H1 (cell line): ENCODE results near the gene KLHL29. TPM values are rescaled to one million over a fixed set of nuclear protein-coding genes. Genes with fewer than 3 reads are reported as not detected.
A peak's percentile ranks its signal among the peaks of the same experiment; 100 is the strongest.

Experiments used
- CTCF ChIA-PET: fragments of 300-600 bp; sonication (Branson Sonifier 250); formaldehyde crosslinking; loops from one replicate; lab custom pipeline; 2021; ENCODE audit not compliant: partially characterized antibody; lab: Charles Lee
- POLR2A ChIA-PET: fragments of 300-600 bp; sonication (Branson Sonifier 250); formaldehyde crosslinking; loops from one replicate; lab custom pipeline; 2021; ENCODE audit warnings: inconsistent platforms; ENCODE audit not compliant: partially characterized antibody; lab: Charles Lee
- DNase-seq, 2 experiments: peaks; one replicate each; pipeline versions ENCODE4 v3.0.0 to v3.0.0-alpha.2; 2010 to 2022; ENCODE audit warnings: low spot score in 2 of 2, low read depth in 1 of 2, mixed read lengths in 1 of 2
- FAIRE-seq: peaks from 2 replicates; lab custom pipeline; 2011; peaks lifted over from hg19 to GRCh38; lab: Jason Lieb, UNC
- H2AFZ ChIP-seq: 2 replicates; pipeline ENCODE4 v1.8.1; 2012; ENCODE audit warnings: low read length, inconsistent platforms
- H2AK5ac ChIP-seq: 2 replicates; pipeline ENCODE4 v1.6.1; 2013; ENCODE audit warnings: low read depth, low read length
- H2BK120ac ChIP-seq: replicated peaks from 2 replicates; pipeline ENCODE3; 2013; ENCODE audit warnings: low read depth, low read length, inconsistent platforms
- H2BK12ac ChIP-seq: 2 replicates; pipeline ENCODE4 v1.6.1; 2013; ENCODE audit warnings: low read depth, low read length
- H2BK15ac ChIP-seq: 2 replicates; pipeline ENCODE4 v1.6.1; 2013; ENCODE audit warnings: low read length
- H2BK20ac ChIP-seq: 2 replicates; pipeline ENCODE4 v1.6.1; 2013; ENCODE audit warnings: low read length
- H2BK5ac ChIP-seq: 2 replicates; pipeline ENCODE4 v1.6.1; 2013; ENCODE audit warnings: low read depth, low read length
- H3K14ac ChIP-seq: 2 replicates; pipeline ENCODE4 v1.6.1; 2013; ENCODE audit warnings: inconsistent platforms; ENCODE audit not compliant: insufficient read length
- H3K18ac ChIP-seq: 2 replicates; pipeline ENCODE4 v1.6.1; 2013; ENCODE audit warnings: low read length; ENCODE audit errors: extremely low read depth
- H3K23ac ChIP-seq: 2 replicates; pipeline ENCODE4 v1.6.1; 2013; ENCODE audit warnings: inconsistent platforms; ENCODE audit not compliant: insufficient read length
- H3K23me2 ChIP-seq: 2 replicates; pipeline ENCODE4 v1.6.1; 2013; ENCODE audit warnings: low read depth, low read length
- H3K27ac ChIP-seq: 2 replicates; pipeline ENCODE4 v1.6.1; 2011; ENCODE audit warnings: low read depth, low read length, inconsistent platforms
- H3K27me3 ChIP-seq, 4 experiments: replicated peaks in 1 of 4; 1 replicate in 1 of 4; 2 replicates in 3 of 4; pipeline versions ENCODE4 v1.6.1 to v1.8.1; 2011 to 2013; ENCODE audit warnings: low read length in 3 of 4, mild to moderate bottlenecking in 3 of 4, inconsistent platforms in 2 of 4, mixed read lengths in 2 of 4, moderate library complexity in 1 of 4; ENCODE audit not compliant: control insufficient read depth in 3 of 4, insufficient read depth in 3 of 4; ENCODE audit errors: extremely low read depth in 1 of 4
- H3K36me3 ChIP-seq, 4 experiments: 2 replicates each; pipeline versions ENCODE4 v1.6.1 to v1.8.1; 2011 to 2013; ENCODE audit warnings: mild to moderate bottlenecking in 4 of 4, low read length in 3 of 4, moderate library complexity in 2 of 4, control low read depth in 1 of 4, inconsistent platforms in 1 of 4; ENCODE audit not compliant: insufficient read depth in 4 of 4, control insufficient read depth in 2 of 4
- H3K4ac ChIP-seq: replicated peaks from 2 replicates; pipeline ENCODE3; 2013; ENCODE audit warnings: low read length, low read depth, mixed read lengths, inconsistent platforms; ENCODE audit not compliant: insufficient read length
- H3K4me1 ChIP-seq, 4 experiments: replicated peaks in 1 of 4; 1 replicate in 1 of 4; 2 replicates in 3 of 4; pipeline versions ENCODE4 v1.6.1 to v1.8.1; 2011 to 2013; ENCODE audit warnings: low read length in 3 of 4, inconsistent platforms in 2 of 4, mixed read lengths in 1 of 4; ENCODE audit not compliant: insufficient read depth in 4 of 4, control insufficient read depth in 3 of 4
- H3K4me2 ChIP-seq, 2 experiments: 2 replicates each; pipeline versions ENCODE4 v1.6.1 to v1.8.1; 2011 to 2013; ENCODE audit warnings: low read depth in 2 of 2, low read length in 2 of 2, control low read depth in 1 of 2, inconsistent platforms in 1 of 2, mild to moderate bottlenecking in 1 of 2; ENCODE audit not compliant: insufficient read depth in 1 of 2
- H3K4me3 ChIP-seq, 4 experiments: fragments of 200-600, 300-600 bp in 1 of 4; sonication (generic), shearing (Covaris generic), sonication (Bioruptor Twin) in 1 of 4; 2 replicates each; pipeline versions ENCODE4 v1.5.1 to v1.8.1; 2011 to 2016; ENCODE audit warnings: low read length in 4 of 4, low read depth in 3 of 4, control low read depth in 2 of 4, inconsistent platforms in 2 of 4, mild to moderate bottlenecking in 2 of 4, mixed read lengths in 1 of 4, moderate library complexity in 1 of 4; ENCODE audit not compliant: insufficient read depth in 2 of 4; ENCODE audit errors: extremely low read depth in 1 of 4
- H3K56ac ChIP-seq: replicated peaks from 2 replicates; pipeline ENCODE3; 2013; ENCODE audit warnings: low read depth, mild to moderate bottlenecking, mixed read lengths, low read length, inconsistent platforms; ENCODE audit not compliant: insufficient read length
- H3K79me1 ChIP-seq: 2 replicates; pipeline ENCODE4 v1.6.1; 2013; ENCODE audit warnings: low read depth, low read length, control low read depth
- H3K79me2 ChIP-seq, 2 experiments: 2 replicates each; pipeline versions ENCODE4 v1.6.1 to v1.8.1; 2012 to 2013; ENCODE audit warnings: low read length in 2 of 2, mild to moderate bottlenecking in 2 of 2, inconsistent platforms in 1 of 2; ENCODE audit not compliant: insufficient read depth in 2 of 2, control insufficient read depth in 1 of 2
- H3K9ac ChIP-seq, 4 experiments: replicated peaks in 1 of 4; 1 replicate in 1 of 4; 2 replicates in 3 of 4; pipeline versions ENCODE4 v1.6.1 to v1.8.1; 2011 to 2013; ENCODE audit warnings: low read depth in 3 of 4, low read length in 3 of 4, control low read depth in 2 of 4, mild to moderate bottlenecking in 2 of 4, moderate library complexity in 2 of 4, inconsistent platforms in 1 of 4; ENCODE audit errors: extremely low read depth in 1 of 4
- H3K9me3 ChIP-seq, 2 experiments: 2 replicates each; pipeline versions ENCODE4 v1.6.1 to v1.8.1; 2012 to 2013; ENCODE audit warnings: mild to moderate bottlenecking in 2 of 2, moderate library complexity in 2 of 2, control low read depth in 1 of 2, inconsistent platforms in 1 of 2, low read depth in 1 of 2, low read length in 1 of 2, mixed read lengths in 1 of 2; ENCODE audit not compliant: insufficient read depth in 2 of 2
- H4K20me1 ChIP-seq, 2 experiments: replicated peaks in 1 of 2; 2 replicates each; pipeline versions ENCODE3 to v1.8.1; 2011 to 2013; ENCODE audit warnings: inconsistent platforms in 2 of 2, low read length in 2 of 2, mild to moderate bottlenecking in 1 of 2; ENCODE audit not compliant: insufficient read depth in 2 of 2, control insufficient read depth in 1 of 2
- H4K5ac ChIP-seq: 2 replicates; pipeline ENCODE4 v1.6.1; 2013; ENCODE audit warnings: low read length, low read depth, mixed read lengths, inconsistent platforms; ENCODE audit not compliant: insufficient read length
- H4K8ac ChIP-seq: 2 replicates; pipeline ENCODE4 v1.8.0; 2013; ENCODE audit warnings: mild to moderate bottlenecking, moderate library complexity, low read length, inconsistent platforms; ENCODE audit not compliant: insufficient read depth; ENCODE audit errors: extremely low read depth
- H4K91ac ChIP-seq: replicated peaks from 2 replicates; pipeline ENCODE3; 2013; ENCODE audit warnings: low read length, mixed read lengths, inconsistent platforms; ENCODE audit not compliant: insufficient read length
- CBX5 ChIP-seq: fragments of 300-800, 300-1000 bp; sonication (generic); IDR thresholded peaks from 2 replicates; pipeline ENCODE4 v1.7.1; 2016; ENCODE audit warnings: antibody characterized with exemption, low read length, low read depth
- SP1 ChIP-seq: IDR thresholded peaks from 2 replicates; pipeline ENCODE4 v1.6.1; 2011; ENCODE audit warnings: low read depth, low read length
- WGBS, 2 experiments: shearing (Covaris generic) in 1 of 2; methylation state at CpG; one replicate each; pipeline versions ENCODE4 v1.1.6 to v1.1.7; 2013 to 2015; ENCODE audit warnings: low lambda C conversion rate in 2 of 2, mixed read lengths in 2 of 2, inconsistent platforms in 1 of 2, low coverage in 1 of 2, missing lambda C conversion rate in 1 of 2; ENCODE audit not compliant: insufficient replicate concordance in 2 of 2, insufficient coverage in 1 of 2, insufficient read length in 1 of 2; ENCODE audit errors: extremely low coverage in 1 of 2, missing lambda C conversion rate in 1 of 2; 5-methylcytosine and 5-hydroxymethylcytosine counted together
- polyA plus RNA-seq, 7 experiments: library from polyadenylated mRNA; depleted of rRNA in 3 of 7; stranded (reverse) in 5 of 7; unstranded in 2 of 7; fragments of >200 nt in 5 of 7; fragments of 200-250 nt in 2 of 7; gene quantifications; 1 replicate in 5 of 7; 2 replicates in 1 of 7; 4 replicates in 1 of 7; pipeline versions ENCODE4 v1.2.1 to v1.2.3, GENCODE V29; 2011 to 2013; ENCODE audit warnings: missing spikeins in 2 of 7, mixed read lengths in 2 of 7
- total RNA-seq: library from RNA; stranded (reverse); fragmentation: NEBNext Ultra II Directional; extraction: Animal tissue kit (Norgen Biotek cat#: 25700); gene quantifications from 2 replicates; pipeline ENCODE4 v1.2.1, GENCODE V29; 2021

The KLHL29 gene
- total and polyA plus RNA-seq, 2 of the 8 experiments (the other 6 are each of a cell fraction or from before 2014, with no cell fraction given), result 1.1 to 4.7 TPM

DNA sequence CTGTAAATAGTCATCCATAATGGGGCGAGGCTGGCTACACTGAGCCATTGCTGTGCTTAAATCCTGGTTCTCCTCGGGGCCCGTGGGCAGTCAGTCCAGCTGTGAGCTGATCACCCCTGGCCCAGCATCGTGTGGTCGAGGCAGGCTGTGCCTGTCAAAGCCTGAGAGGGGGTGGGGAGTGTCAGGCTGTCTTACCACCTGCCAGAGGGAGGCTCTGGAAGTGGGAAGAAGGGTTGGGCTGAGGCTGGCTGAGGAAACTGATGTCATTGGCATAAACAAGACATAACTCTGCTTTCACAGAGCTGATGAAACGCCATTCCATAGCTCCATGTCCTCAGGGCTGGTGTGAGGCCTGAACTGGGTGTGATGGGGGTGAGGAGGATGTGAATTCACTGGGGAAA is 49.7 kb downstream of the KLHL29 start:
- H4K20me1 ChIP-seq, result no peaks in the 10 kb centered on the region
- H2AK5ac ChIP-seq, result no peak overlapping the region
- peak in 1 of 2 experiments; percentile 33 for DNase-seq
- no peaks in the 10 kb centered on the region for H3K79me2 ChIP-seq
- H3K56ac ChIP-seq, result no peak overlapping the region
- peak overlapping the region; percentile 55; the same call in 1 of the 2 replicates for H2BK12ac ChIP-seq
- H3K23ac ChIP-seq, result no peak overlapping the region
- no peak for FAIRE-seq
- no peak overlapping the region for H3K27ac ChIP-seq
- H4K8ac ChIP-seq, result no peak overlapping the region; the same call in 1 of the 2 replicates
- no peak overlapping the region for H2AFZ ChIP-seq
- no peak overlapping the region for H2BK15ac ChIP-seq
- no peak overlapping the region for H4K91ac ChIP-seq
- ChIA-PET CTCF (interaction anchor here (0.6 to 4.0 kb wide), 4 partner anchors 20 to 640 kb away, joined by 3 to 26 read pairs (median 8); no protein-coding TSS in a partner anchor), POLR2A (no interaction called here)
- H3K4me2 ChIP-seq, result no peak overlapping the region
- 0 out of 2 replicates have a peak overlapping the region, but pooled peaks have one; percentile 37 for H2BK5ac ChIP-seq
- H2BK120ac ChIP-seq, result no peak overlapping the region
- no peaks in the 10 kb centered on the region for H3K9me3 ChIP-seq
- no peaks in the 10 kb centered on the region; the same call in 1 of the 2 replicates for H3K23me2 ChIP-seq
- WGBS, 2 experiments, result 93% methylated on average over 6 of the region's 6 CpGs; no CpG with 5 or more reads in 1 of the 2 experiments
- H3K4me3 ChIP-seq, result no peak overlapping the region
- peaks cover 0 to 13% (median 10%) of the 10 kb centered on the region in 4 experiments; a peak in 4 of 7 replicates for H3K4me1 ChIP-seq
- H3K4ac ChIP-seq, result no peak overlapping the region
- H3K18ac ChIP-seq, result no peak overlapping the region
- no peaks in the 10 kb centered on the region for H3K36me3 ChIP-seq
- no peaks in the 10 kb centered on the region; the same call in 1 of the 2 replicates for H3K79me1 ChIP-seq
- no peak overlapping the region for H3K9ac ChIP-seq
- no peaks in the 10 kb centered on the region for H3K27me3 ChIP-seq
- no peak overlapping the region for H2BK20ac ChIP-seq
- no peak overlapping the region for H4K5ac ChIP-seq
- H3K14ac ChIP-seq, result no peak overlapping the region
- no peak for TF ChIP-seq CBX5
- no peak for TF ChIP-seq SP1
